IMR-90 (cell line): ENCODE data around the gene KIR2DL4. TPM values are rescaled to one million over a fixed set of nuclear protein-coding genes. Genes with fewer than 3 reads are reported as not detected.
"Not testable (repeated sequence)": the region's sequence is repeated elsewhere in the genome, so short reads cannot be mapped to it uniquely, and the experiment has no call there.

ENCODE experiments used
- ATAC-seq: fragments of 200-7000 bp; cut with Tn5 transposase; 2 replicates; pipeline ENCODE4 v1.9.1; 2020; ENCODE audit warnings: low read depth, mild to moderate bottlenecking, moderate library complexity
- BruUV-seq: library from RNA; stranded (reverse); fragments of 400-500 nt; replicated peaks from 2 replicates; lab custom pipeline; 2021; lab: Mats Ljungman, UMichigan
- CTCF ChIA-PET: fragments of 300-600 bp; formaldehyde crosslinking; extraction: SDS; loops from one replicate; lab custom pipeline; 2021; ENCODE audit warnings: antibody characterized with exemption; lab: Yijun Ruan, JAX
- POLR2A ChIA-PET: fragments of 300-600 bp; sonication (Branson Sonifier 250); formaldehyde crosslinking; loops from one replicate; lab custom pipeline; 2022; ENCODE audit warnings: antibody characterized with exemption; ENCODE audit not compliant: unreplicated experiment; lab: Charles Lee
- DNase-seq: peaks from one replicate; pipeline ENCODE4 v3.0.0; 2013
- H2AFZ ChIP-seq: replicated peaks from 2 replicates; pipeline ENCODE3; 2013; ENCODE audit warnings: low read length, mild to moderate bottlenecking; ENCODE audit not compliant: poor library complexity
- H2AK5ac ChIP-seq: 2 replicates; pipeline ENCODE4 v1.6.1; 2013; ENCODE audit warnings: low read depth, low read length, inconsistent platforms
- H2AK9ac ChIP-seq: replicated peaks from 2 replicates; pipeline ENCODE3; 2013; ENCODE audit warnings: mild to moderate bottlenecking, low read depth, low read length, moderate library complexity; ENCODE audit not compliant: poor library complexity
- H2BK120ac ChIP-seq: 2 replicates; pipeline ENCODE4 v1.6.1; 2013; ENCODE audit warnings: low read depth, low read length, inconsistent platforms
- H2BK15ac ChIP-seq: 3 replicates; pipeline ENCODE4 v1.6.1; 2013; ENCODE audit warnings: low read depth, low read length, inconsistent platforms
- H2BK20ac ChIP-seq: 2 replicates; pipeline ENCODE4 v1.6.1; 2013; ENCODE audit warnings: low read depth, mild to moderate bottlenecking, inconsistent platforms, low read length, moderate library complexity
- H2BK5ac ChIP-seq: 2 replicates; pipeline ENCODE4 v1.6.1; 2013; ENCODE audit warnings: mild to moderate bottlenecking, low read depth, low read length, inconsistent platforms; ENCODE audit not compliant: poor library complexity, severe bottlenecking
- H3K14ac ChIP-seq: replicated peaks from 2 replicates; pipeline ENCODE4 v1.6.1; 2013; ENCODE audit warnings: low read depth, low read length, inconsistent platforms
- H3K18ac ChIP-seq: 2 replicates; pipeline ENCODE4 v1.6.1; 2013; ENCODE audit warnings: low read depth, low read length, control low read depth
- H3K23ac ChIP-seq: 2 replicates; pipeline ENCODE4 v1.6.1; 2013; ENCODE audit warnings: low read depth, low read length, inconsistent platforms
- H3K27ac ChIP-seq: 2 replicates; pipeline ENCODE4 v1.5.1; 2013; ENCODE audit warnings: mild to moderate bottlenecking, control low read depth, low read length; ENCODE audit not compliant: insufficient read depth
- H3K27me3 ChIP-seq: 2 replicates; pipeline ENCODE4 v1.6.1; 2013; ENCODE audit warnings: low read length; ENCODE audit not compliant: control insufficient read depth, insufficient read depth
- H3K36me3 ChIP-seq: 2 replicates; pipeline ENCODE4 v1.6.1; 2013; ENCODE audit warnings: low read length, mixed read lengths; ENCODE audit not compliant: control insufficient read depth, insufficient read depth
- H3K4ac ChIP-seq: 2 replicates; pipeline ENCODE4 v1.6.1; 2013; ENCODE audit warnings: low read depth, low read length, inconsistent platforms
- H3K4me1 ChIP-seq: 2 replicates; pipeline ENCODE4 v1.6.1; 2013; ENCODE audit warnings: low read length, mixed read lengths; ENCODE audit not compliant: control insufficient read depth, insufficient read depth
- H3K4me2 ChIP-seq: 2 replicates; pipeline ENCODE4 v1.6.1; 2013; ENCODE audit warnings: low read depth, mild to moderate bottlenecking, control low read depth, low read length, moderate library complexity
- H3K4me3 ChIP-seq: 2 replicates; pipeline ENCODE4 v1.5.1; 2013; ENCODE audit warnings: low read depth, mild to moderate bottlenecking, control low read depth, low read length, moderate library complexity; ENCODE audit not compliant: insufficient read depth
- H3K56ac ChIP-seq: 2 replicates; pipeline ENCODE4 v1.6.1; 2013; ENCODE audit warnings: low read length, inconsistent platforms; ENCODE audit not compliant: insufficient read depth; ENCODE audit errors: extremely low read depth
- H3K79me1 ChIP-seq, 2 experiments: 2 replicates each; pipeline ENCODE4 v1.6.1; 2013; ENCODE audit warnings: low read length in 2 of 2, inconsistent platforms in 1 of 2, low read depth in 1 of 2
- H3K9ac ChIP-seq: 2 replicates; pipeline ENCODE4 v1.6.1; 2013; ENCODE audit warnings: low read depth, low read length, control low read depth
- H3K9me1 ChIP-seq: 2 replicates; pipeline ENCODE4 v1.6.1; 2013; ENCODE audit warnings: low read length, inconsistent platforms; ENCODE audit not compliant: insufficient read depth
- H3K9me3 ChIP-seq: 2 replicates; pipeline ENCODE4 v1.6.1; 2013; ENCODE audit warnings: low read length; ENCODE audit not compliant: control insufficient read depth, insufficient read depth
- H4K20me1 ChIP-seq: 2 replicates; pipeline ENCODE4 v1.6.1; 2013; ENCODE audit warnings: low read length, inconsistent platforms; ENCODE audit not compliant: insufficient read depth
- H4K5ac ChIP-seq: 2 replicates; pipeline ENCODE4 v1.6.1; 2013; ENCODE audit warnings: mild to moderate bottlenecking, low read depth, low read length, control low read depth
- H4K8ac ChIP-seq, 2 experiments: 2 replicates each; pipeline ENCODE4 v1.6.1; 2013; ENCODE audit warnings: low read depth in 2 of 2, low read length in 2 of 2, control low read depth in 1 of 2, inconsistent platforms in 1 of 2
- H4K91ac ChIP-seq: 2 replicates; pipeline ENCODE4 v1.6.1; 2013; ENCODE audit warnings: low read depth, low read length, inconsistent platforms; ENCODE audit not compliant: insufficient read depth
- WGBS, 2 experiments: methylation state at CpG; one replicate each; pipeline versions ENCODE4 v1.1.5 to v1.1.7; 2013; ENCODE audit warnings: missing lambda C conversion rate in 2 of 2; ENCODE audit not compliant: insufficient read length in 1 of 2; ENCODE audit errors: extremely low coverage in 2 of 2; 5-methylcytosine and 5-hydroxymethylcytosine counted together
- dilution Hi-C: fragments of 300-500 bp; cut with HindIII; formaldehyde crosslinking; loops from one replicate; pipeline ENCODE4 v1.14.3; 2018; ENCODE audit warnings: low sequenced_read_pairs; ENCODE audit not compliant: unreplicated experiment
- in situ Hi-C: fragments of 300-500 bp; cut with MboI; formaldehyde crosslinking; loops from 3 replicates; pipeline ENCODE4 v1.14.3; 2019; ENCODE audit warnings: low sequenced_read_pairs, inconsistent platforms, mixed read lengths
- intact Hi-C: fragments of 100-400 bp; cut with micrococcal nuclease; formaldehyde crosslinking; loops from 2 replicates; pipeline ENCODE4 v1.10.0; 2022
- polyA plus RNA-seq, 3 experiments: library from polyadenylated mRNA; depleted of rRNA; stranded (reverse); fragments of >200 nt; gene quantifications; 2 replicates each; pipeline ENCODE4 v1.2.3, GENCODE V29; 2012; ENCODE audit warnings: low replicate concordance in 1 of 3
- total RNA-seq: library from RNA; depleted of rRNA; stranded (reverse); fragments of >200 nt; gene quantifications from 2 replicates; pipeline ENCODE4 v1.2.3, GENCODE V29; 2012

Gene KIR2DL4
- total and polyA plus RNA-seq, 2 of the 4 experiments (the other 2 are of a cell fraction) = not detected

- in situ Hi-C loops = not testable (repeated sequence)
Measured at GRCh38 chr19:54764219-54764618, 39.2 kb upstream of the KIR2DL4 start.

GRCh38 chr19:54766464-54766863 is 36.9 kb upstream of the KIR2DL4 start:
- H3K4me2 ChIP-seq, H3K56ac ChIP-seq, H2BK120ac ChIP-seq, H3K36me3 ChIP-seq, dilution Hi-C loops, ATAC-seq, H3K9me1 ChIP-seq, POLR2A ChIA-PET, H3K14ac ChIP-seq, H2AK5ac ChIP-seq, H4K8ac ChIP-seq, in situ Hi-C loops, H3K4me1 ChIP-seq, H2AK9ac ChIP-seq, H4K91ac ChIP-seq, H3K27ac ChIP-seq, BruUV-seq, H3K23ac ChIP-seq, H3K4ac ChIP-seq, H3K79me1 ChIP-seq, H4K20me1 ChIP-seq, H2BK15ac ChIP-seq, H2AFZ ChIP-seq, intact Hi-C loops, H4K5ac ChIP-seq, H3K27me3 ChIP-seq, DNase-seq, H3K9ac ChIP-seq, H3K9me3 ChIP-seq, H3K4me3 ChIP-seq, H3K18ac ChIP-seq, CTCF ChIA-PET, H2BK20ac ChIP-seq, H2BK5ac ChIP-seq: not testable (repeated sequence)
- no CpG with 5 or more reads among the region's 4 CpGs for WGBS, 2 experiments

More at GRCh38 chr19:54764219-54764618, 39.2 kb upstream of the KIR2DL4 start:
- H2BK20ac ChIP-seq, H4K20me1 ChIP-seq, ATAC-seq, POLR2A ChIA-PET, H3K4ac ChIP-seq, H3K18ac ChIP-seq, H4K91ac ChIP-seq, H3K79me1 ChIP-seq, H3K56ac ChIP-seq, H3K27me3 ChIP-seq, intact Hi-C loops, H3K14ac ChIP-seq, H3K27ac ChIP-seq, H3K9me1 ChIP-seq, H2AK5ac ChIP-seq, H3K4me1 ChIP-seq, H3K9me3 ChIP-seq, dilution Hi-C loops, H3K4me2 ChIP-seq, H2AK9ac ChIP-seq, H4K8ac ChIP-seq, H3K23ac ChIP-seq, H2AFZ ChIP-seq, H2BK15ac ChIP-seq, H2BK120ac ChIP-seq, CTCF ChIA-PET, H4K5ac ChIP-seq, H3K36me3 ChIP-seq, H2BK5ac ChIP-seq, H3K4me3 ChIP-seq, H3K9ac ChIP-seq, BruUV-seq, DNase-seq: not testable (repeated sequence)
- WGBS, 2 experiments = no CpG with 5 or more reads among the region's 8 CpGs
